Stimulated activated CD4-positive, alpha-beta T cell treated with anti-CD3 and anti-CD28 coated beads, Interleukin-1b, Interleukin-23, amount 100 ng/mL, for 1 hour (primary cell): ENCODE data around the gene FBXO27.
"Not testable (repeated sequence)": the region's sequence is repeated elsewhere in the genome, so short reads cannot be mapped to it uniquely, and the experiment has no call there.

Experiments used
- DNase-seq, 2 donors: peaks; one replicate each; pipeline ENCODE4 v3.0.0-alpha.2; 2020; ENCODE audit warnings: low read depth in 2 of 2

FBXO27 gene

DNA sequence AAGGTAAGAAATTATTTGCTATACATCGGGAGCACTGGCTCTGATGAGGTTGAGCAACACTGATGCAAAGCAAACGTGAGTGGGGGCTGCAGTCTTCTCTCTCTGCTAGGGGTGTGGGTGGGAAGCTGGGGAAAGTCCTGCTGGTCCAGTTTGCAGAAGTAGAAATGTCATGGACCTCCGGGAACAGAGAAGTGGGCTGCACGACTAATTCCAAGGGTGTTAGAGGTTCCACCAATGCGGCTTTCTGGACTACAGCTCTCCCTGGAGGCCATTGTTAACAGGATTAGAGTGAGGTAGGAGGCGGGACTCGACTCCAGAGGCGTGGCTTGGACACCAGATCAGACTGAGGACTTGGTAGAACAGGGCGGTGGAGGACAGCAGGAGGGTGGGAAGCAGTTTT is 5.7 kb upstream of the FBXO27 start:
- DNase-seq, result no peak

DNA sequence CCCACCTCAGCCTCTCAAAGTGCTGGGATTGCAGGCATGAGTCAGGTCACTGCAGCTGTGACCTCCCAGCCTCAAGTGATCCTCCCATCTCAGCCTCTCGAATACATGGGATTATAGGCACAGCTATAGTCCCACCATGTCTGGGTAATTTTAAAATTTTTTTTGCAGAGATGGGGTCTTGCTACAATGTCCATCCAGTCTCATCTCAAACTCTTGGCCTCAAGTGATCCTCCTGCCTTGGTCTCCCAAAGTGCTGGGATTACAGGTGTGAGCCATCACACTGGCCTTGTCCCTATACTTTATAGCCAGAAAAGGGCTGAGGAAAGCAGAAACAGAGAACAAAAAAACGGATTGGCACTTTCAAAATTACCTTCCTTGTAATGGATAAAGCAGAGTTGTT is 4.8 kb upstream of the FBXO27 start:
- DNase-seq, result no peak

DNA sequence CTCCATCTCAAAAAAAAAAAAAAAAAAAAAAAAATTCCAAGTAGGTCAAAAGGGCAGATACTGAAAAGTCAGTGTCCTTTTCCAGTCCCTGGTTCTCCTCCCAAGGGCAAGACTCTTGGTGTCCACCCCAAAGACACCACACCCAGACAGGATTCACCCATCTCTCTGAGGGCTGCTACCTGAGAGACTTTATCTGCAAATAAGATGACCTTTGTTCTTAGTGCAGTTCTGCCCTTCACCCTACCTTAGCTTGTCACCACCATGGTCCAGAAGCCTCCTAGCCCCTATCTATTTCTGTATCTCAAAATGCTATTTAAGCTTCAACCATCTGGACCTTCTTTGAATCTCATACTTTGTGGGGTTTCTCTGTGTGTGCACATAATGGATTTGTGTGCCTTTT is 4.2 kb upstream of the FBXO27 start:
- no peak for DNase-seq

DNA sequence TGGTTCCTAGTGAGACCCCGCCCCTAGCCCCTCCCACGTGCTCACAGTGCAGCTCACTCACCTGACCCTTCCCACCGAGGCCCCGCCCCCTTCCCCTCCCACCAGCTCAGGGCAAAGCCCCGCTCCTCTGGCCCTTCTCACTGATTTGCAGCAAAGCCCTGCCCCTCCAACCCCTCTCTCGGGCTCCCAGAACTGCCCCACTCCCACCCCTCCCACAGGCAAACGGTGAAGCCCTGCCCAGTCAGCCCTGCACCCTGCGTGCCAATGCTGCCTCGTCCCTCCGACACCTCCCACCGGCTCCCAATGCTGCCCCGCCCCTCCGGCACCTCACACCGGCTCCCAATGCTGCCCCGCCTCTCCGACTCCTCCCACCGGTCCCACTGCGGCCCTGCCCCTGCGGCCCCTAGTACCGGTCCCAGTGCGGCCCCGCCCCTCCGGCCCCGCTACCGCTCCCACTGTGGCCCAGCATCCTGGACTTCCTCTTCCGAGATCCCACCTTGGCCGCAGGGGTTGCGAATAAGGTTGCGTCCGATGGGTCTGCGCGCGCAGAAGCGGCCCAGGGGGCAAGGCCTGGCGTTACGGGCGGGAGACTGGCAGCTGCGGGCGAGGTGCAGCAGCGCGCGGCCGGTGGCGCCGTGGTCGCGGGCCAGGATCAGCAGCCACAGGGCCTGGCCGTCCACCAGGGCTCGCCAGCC is 834 bp downstream of the FBXO27 start:
- DNase-seq, result peak; percentile 58 to 68

DNA sequence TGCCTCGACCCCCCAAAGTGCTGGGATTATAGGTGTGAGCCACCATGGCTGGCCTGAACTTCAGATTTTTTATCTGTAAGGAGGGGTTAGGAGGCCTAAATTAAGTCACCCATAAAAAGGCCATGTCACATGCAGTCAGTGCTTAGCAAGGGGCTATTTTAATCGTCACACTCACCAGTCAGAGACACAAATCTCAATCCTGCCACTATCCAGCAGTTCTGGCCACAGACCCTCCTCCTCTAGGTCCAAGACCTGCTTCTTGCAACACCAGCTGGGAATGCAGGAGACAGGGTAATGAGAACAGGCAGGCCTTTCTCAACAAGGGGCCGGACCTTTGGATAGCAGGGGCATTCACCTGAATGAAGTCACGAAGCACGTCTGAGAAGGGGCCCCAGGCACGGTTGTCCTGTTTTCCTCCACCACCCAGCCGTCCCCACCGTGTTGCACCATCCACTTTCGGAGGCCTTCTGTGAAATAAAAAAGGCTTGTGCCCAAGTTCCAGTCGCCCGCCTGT is 1.4 kb downstream of the FBXO27 start:
- no peak for DNase-seq

DNA sequence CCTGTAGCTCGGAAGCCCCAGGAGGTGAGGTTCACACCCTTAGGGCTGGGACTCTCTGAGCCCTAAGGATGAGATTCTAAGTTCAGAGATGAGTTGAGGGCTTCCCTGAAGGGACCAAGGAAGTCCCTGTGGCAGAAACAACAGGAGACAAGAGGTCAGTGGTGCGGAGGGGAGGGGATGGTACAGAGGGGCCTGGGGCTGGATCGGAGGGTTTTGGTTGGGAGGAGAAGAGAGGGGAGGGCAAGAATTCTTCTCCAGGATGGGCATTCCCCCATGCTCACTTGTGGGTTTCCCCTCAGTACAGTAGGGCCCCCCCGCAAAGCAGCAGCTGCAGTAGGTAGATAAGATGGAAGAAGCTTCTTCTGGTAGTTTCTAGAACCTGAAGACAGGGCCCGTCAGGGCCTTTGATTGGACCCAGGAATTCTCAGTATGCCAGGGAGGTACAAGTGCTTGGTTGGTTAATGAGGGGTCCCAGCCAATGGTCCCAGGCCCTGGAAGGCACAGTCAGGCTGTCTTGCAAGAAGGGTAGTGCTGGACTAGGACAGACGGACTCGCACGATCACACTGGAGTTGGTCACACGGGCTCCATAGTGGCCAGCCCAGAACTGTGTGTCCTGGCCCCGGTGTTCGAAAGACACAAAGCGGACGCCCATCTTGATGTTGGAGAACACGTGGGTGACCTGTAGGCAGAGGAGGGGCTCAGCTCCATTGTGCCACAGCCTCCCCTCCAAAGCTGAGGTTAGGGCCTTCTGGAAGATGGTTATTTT is 7.3 kb downstream of the FBXO27 start:
- no peak for DNase-seq

DNA sequence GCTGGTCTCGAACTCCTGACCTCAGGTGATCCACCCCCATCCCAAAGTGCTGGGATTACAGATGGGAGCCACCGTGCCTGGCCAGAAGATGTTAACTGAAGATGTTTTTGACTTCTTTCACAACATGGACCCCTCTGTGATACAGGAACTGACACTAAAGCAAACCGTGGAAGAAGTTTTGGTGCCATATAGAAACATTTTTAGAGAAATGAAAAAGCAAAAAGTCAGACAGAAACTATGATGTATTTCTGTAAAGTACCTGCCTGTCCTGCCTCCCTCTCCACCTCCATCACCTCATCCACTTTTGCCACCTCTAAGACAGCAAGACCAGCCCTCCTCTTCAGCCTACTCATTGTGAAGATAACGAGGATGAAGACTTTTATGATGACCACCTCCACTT is 11.3 kb downstream of the FBXO27 start:
- DNase-seq, result no peak

DNA sequence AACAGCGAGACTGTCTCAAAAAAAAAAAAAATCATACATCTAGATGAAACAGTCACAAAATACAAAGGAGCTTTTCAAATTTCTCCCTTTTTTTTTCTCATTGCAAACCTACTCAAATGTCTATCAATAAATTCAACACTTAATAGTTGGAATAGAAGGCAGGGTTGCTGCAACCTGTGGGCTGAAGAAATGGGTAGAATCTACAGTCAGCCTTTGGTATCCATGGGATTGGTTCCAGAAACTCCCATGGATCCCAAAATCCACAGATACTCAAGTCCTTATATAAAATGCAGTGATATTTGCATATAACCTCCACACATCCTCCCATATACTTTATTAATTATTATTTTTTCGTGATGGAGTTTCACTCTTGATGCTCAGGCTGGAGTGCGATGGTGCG is 14.7 kb downstream of the FBXO27 start:
- DNase-seq, result no peak

DNA sequence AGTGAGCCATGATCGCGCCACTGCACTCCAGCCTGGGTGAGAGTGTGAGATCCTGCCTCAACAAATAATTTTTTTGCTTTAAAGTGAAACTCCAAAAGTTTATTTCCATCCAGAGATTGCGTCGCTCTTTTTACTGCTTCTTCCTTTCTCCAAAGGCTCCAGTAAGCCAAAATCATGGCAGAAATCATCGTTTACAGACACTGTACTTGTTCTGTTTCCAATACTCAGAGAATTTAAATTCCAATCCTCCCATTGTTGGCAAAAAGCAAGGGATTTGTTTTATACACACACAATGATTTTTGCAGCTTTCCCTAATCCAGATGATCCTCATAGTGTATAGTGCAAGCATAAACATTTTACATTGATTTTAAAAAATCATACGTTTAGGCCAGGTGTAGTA is 15.3 kb downstream of the FBXO27 start:
- no peak for DNase-seq

DNA sequence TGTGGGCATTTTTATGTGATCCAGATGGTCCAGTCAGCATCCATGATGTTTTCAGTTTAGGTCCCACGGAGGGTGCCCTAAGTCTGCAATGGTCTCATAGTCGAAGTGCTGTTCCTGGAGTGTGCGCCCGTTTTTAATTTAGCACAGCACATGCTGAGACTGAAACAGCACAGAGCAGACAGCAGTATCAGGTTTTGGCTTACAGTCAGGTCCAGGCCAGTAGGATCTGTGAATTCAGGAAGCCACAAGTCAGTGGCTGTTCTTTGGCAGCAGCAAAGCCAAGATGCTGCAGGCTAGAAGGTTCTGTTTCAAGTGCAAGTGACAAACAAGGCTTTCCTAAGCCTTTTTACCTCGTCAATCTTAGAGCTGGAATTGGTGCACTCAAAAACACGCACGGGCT is 18.3 kb downstream of the FBXO27 start:
- DNase-seq, result no peak

DNA sequence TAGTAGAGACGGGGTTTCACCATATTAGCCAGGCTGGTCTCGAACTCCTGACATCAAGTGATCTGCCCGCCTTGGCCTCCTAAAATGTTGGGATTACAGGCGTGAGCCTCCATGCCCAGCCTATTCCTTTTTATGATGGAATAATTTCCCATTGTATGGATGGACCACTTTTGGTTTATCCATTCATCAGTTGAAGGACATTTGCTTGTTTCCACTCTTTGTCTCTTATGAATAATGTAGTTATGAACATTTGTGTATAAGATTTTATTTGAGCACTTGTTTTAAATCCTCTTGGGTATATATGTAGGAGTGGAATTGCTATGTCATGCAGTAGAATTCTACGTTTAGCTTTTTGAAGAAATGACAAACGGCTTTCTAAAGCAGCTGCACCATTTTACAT is 23.3 kb downstream of the FBXO27 start:
- no peak for DNase-seq

DNA sequence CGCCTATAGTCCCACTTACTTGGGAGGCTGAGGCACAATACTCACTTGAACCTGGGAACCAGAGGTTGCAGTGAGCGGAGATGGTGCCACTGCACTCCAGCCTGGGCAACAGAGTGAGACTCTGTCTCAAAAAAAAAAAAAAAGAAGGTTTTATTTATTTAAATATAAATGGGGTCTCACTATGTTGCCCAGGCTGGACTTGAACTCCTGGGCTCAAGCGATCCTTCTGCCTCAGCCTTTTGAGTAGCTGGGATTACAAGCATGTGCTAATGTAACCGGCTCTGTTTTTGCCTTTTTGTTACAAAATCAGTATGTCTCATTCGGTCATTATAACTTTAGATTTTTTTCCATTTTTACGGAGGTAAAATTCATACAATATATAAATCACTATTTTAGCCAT is 24.2 kb downstream of the FBXO27 start:
- DNase-seq, result no peak

DNA sequence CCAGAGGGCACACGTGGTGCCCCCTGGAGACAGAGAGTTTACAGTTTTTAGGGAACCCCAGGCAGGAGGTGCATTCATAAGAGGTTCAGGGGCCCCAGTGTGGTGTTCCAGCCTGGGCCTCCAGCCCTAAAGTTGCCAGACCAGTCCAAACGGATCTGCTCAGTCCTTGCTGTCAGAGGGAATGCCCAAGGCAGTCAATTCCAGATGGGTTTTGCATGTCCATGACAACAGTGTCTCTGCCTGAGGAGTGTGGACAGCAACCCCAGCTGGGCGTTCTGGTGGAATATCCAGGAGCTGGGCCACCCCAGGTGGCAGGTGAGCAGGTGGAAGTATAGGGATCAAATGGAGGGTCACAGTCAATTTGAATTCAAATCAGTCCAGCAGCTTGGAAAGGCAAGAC is 25.3 kb downstream of the FBXO27 start:
- no peak for DNase-seq

DNA sequence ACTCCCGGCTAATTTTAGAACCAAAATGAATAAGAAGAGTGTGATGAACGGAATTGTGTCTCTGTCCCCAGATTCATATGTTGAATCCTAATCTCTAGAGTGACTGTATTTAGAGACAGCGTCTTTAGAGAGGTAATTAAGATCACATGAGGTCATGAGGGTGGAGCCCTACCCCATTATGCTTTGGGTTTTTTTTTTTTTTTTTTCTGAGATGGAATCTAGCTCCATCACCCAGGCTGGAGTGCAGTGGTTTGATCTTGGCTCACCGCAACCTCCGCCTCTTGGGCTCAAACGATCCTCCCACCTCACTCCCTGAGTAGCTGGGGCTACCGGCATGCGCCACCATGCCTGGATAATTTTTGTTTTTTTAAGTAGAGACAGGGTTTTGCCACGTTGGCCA is 27.9 kb downstream of the FBXO27 start:
- no peak for DNase-seq

DNA sequence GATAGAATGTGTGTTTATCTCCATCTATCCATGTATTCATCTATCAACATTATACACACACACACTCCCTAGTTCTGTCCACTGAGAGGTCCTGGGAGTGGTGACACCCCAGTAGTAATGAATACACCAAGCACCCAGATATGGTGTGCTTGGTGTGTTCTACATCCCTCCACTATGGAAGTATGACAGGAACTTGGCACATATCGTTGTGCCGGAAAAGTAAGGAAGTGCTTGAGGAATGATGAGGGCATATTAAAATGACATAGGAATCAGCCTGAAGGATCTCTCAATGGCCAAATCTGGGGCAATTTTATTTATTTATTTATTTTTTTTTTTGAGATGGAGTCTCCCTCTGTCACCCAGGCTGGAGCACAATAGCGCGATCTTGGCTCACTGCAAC is 28.6 kb downstream of the FBXO27 start:
- no peak for DNase-seq

DNA sequence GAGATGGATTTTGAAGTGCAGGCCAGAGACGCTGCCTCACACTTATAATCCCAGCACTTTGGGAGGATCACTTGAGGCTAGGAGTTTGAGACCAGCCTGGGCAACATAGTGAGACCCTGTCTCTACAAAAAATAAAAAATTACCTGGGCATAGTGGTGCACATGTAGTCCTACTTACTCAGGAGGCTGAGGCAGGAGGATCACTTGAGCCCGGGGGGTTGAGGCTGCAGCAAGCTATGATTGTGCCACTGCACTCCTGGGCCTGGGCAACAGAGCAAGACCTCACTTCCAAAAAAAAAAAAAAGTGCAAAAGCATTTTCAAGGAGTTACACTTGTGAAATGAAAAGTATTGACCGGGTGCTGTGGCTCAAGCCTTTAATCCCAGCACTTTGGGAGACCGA is 29.2 kb downstream of the FBXO27 start:
- no peak for DNase-seq

DNA sequence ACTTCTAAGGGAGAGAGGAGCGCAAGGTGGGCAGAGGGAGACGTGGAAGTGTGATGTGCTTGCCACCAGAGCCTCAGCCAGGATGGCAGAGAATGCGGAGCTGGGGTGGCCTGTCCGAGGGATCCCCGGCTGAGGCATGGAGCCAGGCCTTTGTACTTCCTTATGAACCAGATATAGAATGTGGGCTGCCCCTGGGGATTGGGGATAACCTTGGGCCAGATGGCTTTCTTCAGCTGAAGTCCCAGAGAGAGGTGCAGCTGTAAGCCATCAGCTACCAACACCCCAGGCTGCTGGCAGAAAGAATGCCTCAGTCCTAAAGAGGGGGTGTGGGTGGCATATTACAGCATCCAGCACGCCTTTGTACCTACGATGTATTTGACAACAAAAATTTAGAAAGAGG is 31.3 kb downstream of the FBXO27 start:
- DNase-seq, result no peak

DNA sequence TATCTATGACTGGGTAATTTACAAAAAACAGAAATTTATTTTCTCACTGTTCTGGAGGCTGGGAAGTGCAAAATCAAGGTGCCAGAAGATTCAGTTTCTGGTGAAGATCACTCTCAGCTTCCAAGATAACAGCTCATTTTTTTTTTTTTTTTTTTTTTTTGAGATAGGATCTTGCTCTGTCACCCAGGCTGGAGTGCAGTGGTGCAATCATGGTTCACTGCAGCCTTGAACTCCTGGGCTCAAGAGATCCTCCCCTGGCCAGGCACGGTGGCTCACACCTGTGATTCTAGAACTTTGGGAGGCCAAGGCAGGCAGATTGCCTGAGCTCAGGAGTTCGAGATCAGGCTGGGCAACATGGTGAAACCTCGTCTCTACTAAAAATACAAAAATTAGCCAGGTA is 34.8 kb downstream of the FBXO27 start:
- DNase-seq, result not testable (repeated sequence)

DNA sequence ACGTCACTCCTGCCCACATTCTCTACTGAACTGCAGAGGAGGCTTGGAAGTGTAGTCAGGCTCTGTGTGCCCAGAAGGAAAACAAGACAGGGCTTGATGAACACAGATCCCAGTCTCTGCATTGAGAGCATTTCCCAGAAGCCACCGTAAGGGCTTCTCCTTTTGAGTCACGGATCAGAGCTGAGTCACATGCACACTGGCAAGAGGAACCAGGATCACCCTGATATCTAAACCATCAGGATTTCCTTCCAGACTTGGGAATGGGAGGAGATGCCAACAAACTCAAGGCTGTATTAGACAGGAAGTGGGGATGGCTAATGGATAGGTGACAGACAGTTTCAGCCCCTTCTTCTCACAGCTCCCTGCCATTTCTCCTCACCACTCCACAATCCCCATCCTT is 39.1 kb downstream of the FBXO27 start:
- DNase-seq, result no peak

DNA sequence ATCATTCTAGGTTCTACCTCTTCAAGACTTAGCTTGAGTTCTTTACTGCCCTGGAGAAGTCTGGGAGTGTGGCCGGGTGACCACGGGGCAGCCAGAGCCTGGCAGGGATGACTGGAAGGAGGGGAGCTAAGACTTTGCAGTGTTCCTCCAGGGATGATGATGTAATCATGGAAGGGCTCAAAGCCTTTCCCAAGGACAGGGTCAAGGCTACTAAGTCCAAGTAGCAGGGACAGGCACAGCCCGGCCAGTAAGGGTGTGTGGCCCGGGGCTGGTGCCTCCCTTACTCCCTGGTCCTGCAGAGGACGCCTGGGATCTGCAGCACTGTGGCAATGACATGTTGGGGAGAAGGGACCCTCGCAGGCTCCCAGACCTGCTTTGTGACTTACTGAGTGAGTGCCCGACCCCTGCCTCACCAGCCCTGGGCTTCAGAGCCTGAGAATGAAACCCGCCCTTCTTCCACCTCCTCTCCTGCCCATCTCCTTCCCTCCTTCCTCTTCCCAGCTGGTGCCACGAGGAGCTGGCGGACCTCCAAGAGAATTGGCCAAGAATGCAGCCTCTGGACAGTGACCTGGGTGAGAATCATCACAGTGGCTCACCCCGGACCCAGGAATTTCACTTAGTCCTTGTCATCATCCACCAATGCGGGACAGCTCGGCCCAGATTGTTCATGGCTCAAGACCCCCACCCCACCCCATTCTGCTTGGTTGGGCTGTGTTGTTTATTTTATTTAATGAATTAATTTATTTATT is 41.2 kb downstream of the FBXO27 start:
- no peak for DNase-seq

DNA sequence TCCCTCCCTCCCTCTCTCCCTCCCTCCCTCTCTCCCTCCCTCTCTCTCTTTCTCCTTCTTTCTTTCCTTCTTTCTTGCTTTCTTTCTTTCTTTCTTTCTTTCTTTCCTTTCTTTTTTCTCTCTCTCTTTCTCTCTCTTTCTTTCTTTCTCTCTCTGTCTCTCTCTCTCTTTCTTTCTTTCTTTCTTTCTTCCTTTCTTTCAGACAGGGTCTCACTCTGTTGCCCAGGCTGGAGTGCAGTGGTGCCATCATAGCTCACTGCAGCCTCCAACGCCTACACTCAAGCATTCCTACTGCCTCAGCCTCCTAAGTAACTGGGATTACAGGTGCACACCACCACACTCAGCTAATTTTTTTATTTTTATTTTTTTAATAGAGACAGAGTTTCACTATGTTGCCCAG is 42.7 kb downstream of the FBXO27 start:
- DNase-seq, result not testable (repeated sequence)

DNA sequence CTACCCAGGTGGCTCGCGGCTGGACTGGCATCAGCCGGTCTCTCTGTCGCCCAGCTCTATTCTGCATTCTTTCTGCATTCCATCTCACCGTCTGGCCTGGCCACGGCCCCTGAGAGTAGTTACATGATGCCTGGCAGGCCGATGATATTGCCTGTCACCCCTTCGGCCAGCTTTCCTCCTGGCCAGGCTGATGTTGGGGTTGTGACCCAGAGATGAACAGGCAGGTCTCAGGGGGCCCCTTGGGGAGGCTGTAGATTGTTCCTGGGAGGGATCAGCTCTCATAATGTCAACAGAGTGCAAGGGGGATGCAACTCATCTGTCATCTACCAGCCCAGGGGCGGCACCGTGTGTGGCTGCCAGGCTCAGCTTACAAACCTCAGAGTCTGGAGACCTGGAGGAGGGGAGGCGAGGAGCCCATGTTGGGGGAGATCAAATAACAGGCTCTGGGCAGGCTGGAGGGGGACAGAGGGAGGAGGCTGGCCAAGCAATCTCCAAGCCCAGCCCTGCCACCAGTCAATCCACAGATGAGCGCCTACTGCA is 43.2 kb downstream of the FBXO27 start:
- no peak for DNase-seq
